Heart left ventricle (tissue), 16 donors: Measurements from ENCODE around the gene SCAF1. TPM values are rescaled to one million over a fixed set of nuclear protein-coding genes. Genes with fewer than 3 reads are reported as not detected.

Experiments used
- ATAC-seq, 4 donors: fragments of 200-7000 bp; cut with Tn5 transposase; one replicate each; pipeline ENCODE4 v1.9.1; 2020 to 2022; ENCODE audit warnings: moderate library complexity in 4 of 4, mild to moderate bottlenecking in 3 of 4, moderate number of reproducible peaks in 1 of 4
- DNase-seq, 5 donors: peaks; one replicate each; pipeline ENCODE4 v3.0.0-alpha.2; 2020
- H3K27ac ChIP-seq, 12 donors: fragments of 200-600 bp; sonication (generic) in 4 of 12; one replicate each; pipeline versions ENCODE4 v1.5.0 to v1.8.0; 2016 to 2022; ENCODE audit warnings: mild to moderate bottlenecking in 2 of 12
- H3K27me3 ChIP-seq, 9 donors: fragments of 200-600 bp; sonication (generic) in 2 of 9; one replicate each; pipeline versions ENCODE4 v1.5.1 to v1.8.0; 2016 to 2022; ENCODE audit warnings: mild to moderate bottlenecking in 3 of 9
- H3K36me3 ChIP-seq, 9 donors: fragments of 200-600 bp; sonication (generic) in 2 of 9; one replicate each; pipeline versions ENCODE4 v1.5.0 to v1.8.0; 2018 to 2022; ENCODE audit warnings: mild to moderate bottlenecking in 2 of 9
- H3K4me1 ChIP-seq, 12 donors: fragments of 200-600 bp; sonication (generic) in 4 of 12; one replicate each; pipeline versions ENCODE4 v1.5.0 to v1.8.0; 2016 to 2022; ENCODE audit warnings: mild to moderate bottlenecking in 3 of 12
- H3K4me3 ChIP-seq, 12 donors: fragments of 200-600 bp; sonication (generic) in 4 of 12; one replicate each; pipeline versions ENCODE4 v1.5.0 to v1.8.0; 2017 to 2022; ENCODE audit warnings: mild to moderate bottlenecking in 9 of 12, moderate library complexity in 4 of 12
- H3K9me3 ChIP-seq, 12 donors: fragments of 200-600 bp; sonication (generic) in 4 of 12; one replicate each; pipeline versions ENCODE4 v1.5.0 to v1.8.0; 2016 to 2022; ENCODE audit warnings: mild to moderate bottlenecking in 1 of 12
- POLR2A ChIP-seq, 2 donors: fragments of 450-650 bp; IDR thresholded peaks; one replicate each; pipeline ENCODE4 v1.6.1; 2017; ENCODE audit warnings: antibody characterized with exemption in 2 of 2, mild to moderate bottlenecking in 2 of 2, moderate library complexity in 2 of 2
- WGBS, 4 donors: extraction: QIAGEN DNeasy Blood & Tissue Kit in 2 of 4; methylation state at CpG; one replicate each; pipeline versions ENCODE4 v1.1.5 to v1.1.7; 2013 to 2018; 5-methylcytosine and 5-hydroxymethylcytosine counted together
- intact Hi-C, 10 donors: fragments of 100-400 bp; cut with DNase I; formaldehyde crosslinking; loops; one replicate each; pipeline versions ENCODE4 v1.11.1 to v1.14.2; 2022
- polyA plus RNA-seq, 2 donors: library from polyadenylated mRNA; stranded (reverse); fragments of 200-250 nt; gene quantifications; one replicate each; pipeline ENCODE4 v1.2.3, GENCODE V29; 2013
- total RNA-seq, 9 donors: library from RNA; depleted of rRNA in 2 of 9; stranded (reverse); fragments of >200 nt in 2 of 9; fragmentation: NEBNext Ultra II Directional in 3 of 9; extraction: Animal tissue kit (Norgen Biotek cat#: 25700) in 3 of 9; gene quantifications; one replicate each; pipeline versions ENCODE4 v1.1.0 to v1.2.4, GENCODE V29; 2016 to 2023
- TF ChIP-seq, protein P1 (sequence below), 12 donors: fragments of 200-600 bp; sonication (generic) in 4 of 12; IDR thresholded peaks; one replicate each; pipeline versions ENCODE4 v1.5.0 to v1.8.0; 2018 to 2022; ENCODE audit warnings: antibody characterized with exemption in 12 of 12, mild to moderate bottlenecking in 5 of 12
- donor health status: ischemic (EF 13 %, LVEDD 7.1; RV severe dilation, severe dysfunction).
- donor health status: healthy with polysubstance abuse.
- donor health status: DM: no; HTN: yes; CAD: no.
- donor health status: DM: no; HTN: no; CAD: no.
- donor health status: ischemic (EF 25% LVEDD 6.9; RV normal size, moderate dysfunction).
- donor health status: ischemic (EF 25% LVEDD 5.7; RV mildly dilated, moderate dysfunction).
- donor health status: healthy.
- donor health status: DM: yes; HTN: yes; CAD: no.
- donor health status: ischemic (EF 35%, LVEDD 5.7; RV mildly dilated, moderate dysfunction).
- donor health status: nonischemic (EF 11% LVEDD 7.7; RV severe dilation, severe dysfunction).
- donor health status: DM: yes; HTN: yes; CAD: no.
- donor health status: PGD.
- donor health status: ischemic (EF 29% LVEDD 5.4; RV normal size, mild dysfunction).
- donor health status: nonischemic (EF 23%, LVEDD 6.1; RV moderate dilation, normal function).

SCAF1 gene
- total and polyA plus RNA-seq, 11 donors = 24.5 to 52.8 (median 44.0) TPM

DNA sequence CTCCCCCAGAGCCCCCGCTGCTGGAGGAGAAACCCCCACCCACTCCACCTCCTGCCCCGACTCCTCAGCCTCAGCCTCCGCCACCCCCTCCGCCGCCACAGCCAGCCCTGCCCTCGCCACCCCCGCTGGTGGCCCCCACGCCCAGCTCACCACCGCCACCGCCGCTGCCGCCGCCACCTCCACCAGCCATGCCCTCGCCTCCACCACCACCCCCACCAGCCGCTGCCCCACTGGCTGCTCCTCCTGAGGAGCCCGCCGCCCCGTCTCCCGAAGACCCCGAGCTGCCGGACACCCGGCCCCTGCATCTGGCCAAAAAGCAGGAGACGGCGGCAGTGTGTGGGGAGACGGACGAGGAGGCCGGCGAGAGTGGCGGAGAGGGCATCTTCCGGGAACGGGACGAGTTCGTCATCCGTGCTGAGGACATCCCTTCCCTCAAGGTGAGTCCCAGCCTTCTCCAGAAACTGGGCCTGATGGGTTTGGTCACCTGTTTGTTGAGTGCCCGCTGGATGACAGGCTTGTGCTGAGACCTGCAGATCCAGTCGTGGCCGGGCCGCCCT lies 40.4 kb upstream of the SCAF1 start:
- H3K27ac ChIP-seq = no peak overlapping the region
- TF ChIP-seq POLR2A (IDR thresholded peaks at IDR 0.05) = no peak
- TF ChIP-seq, protein P1, sequence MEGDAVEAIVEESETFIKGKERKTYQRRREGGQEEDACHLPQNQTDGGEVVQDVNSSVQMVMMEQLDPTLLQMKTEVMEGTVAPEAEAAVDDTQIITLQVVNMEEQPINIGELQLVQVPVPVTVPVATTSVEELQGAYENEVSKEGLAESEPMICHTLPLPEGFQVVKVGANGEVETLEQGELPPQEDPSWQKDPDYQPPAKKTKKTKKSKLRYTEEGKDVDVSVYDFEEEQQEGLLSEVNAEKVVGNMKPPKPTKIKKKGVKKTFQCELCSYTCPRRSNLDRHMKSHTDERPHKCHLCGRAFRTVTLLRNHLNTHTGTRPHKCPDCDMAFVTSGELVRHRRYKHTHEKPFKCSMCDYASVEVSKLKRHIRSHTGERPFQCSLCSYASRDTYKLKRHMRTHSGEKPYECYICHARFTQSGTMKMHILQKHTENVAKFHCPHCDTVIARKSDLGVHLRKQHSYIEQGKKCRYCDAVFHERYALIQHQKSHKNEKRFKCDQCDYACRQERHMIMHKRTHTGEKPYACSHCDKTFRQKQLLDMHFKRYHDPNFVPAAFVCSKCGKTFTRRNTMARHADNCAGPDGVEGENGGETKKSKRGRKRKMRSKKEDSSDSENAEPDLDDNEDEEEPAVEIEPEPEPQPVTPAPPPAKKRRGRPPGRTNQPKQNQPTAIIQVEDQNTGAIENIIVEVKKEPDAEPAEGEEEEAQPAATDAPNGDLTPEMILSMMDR (IDR thresholded peaks at IDR 0.05) = no peak
- H3K36me3 ChIP-seq = peaks cover 0 to 94% (median 91%) of the 10 kb centered on the region in 9 donors
- peaks cover 0 to 6% (median 0%) of the 10 kb centered on the region in 12 donors for H3K4me1 ChIP-seq
- ATAC-seq (no peak), DNase-seq (peak in 1 of 5 donors; percentile 53)
- no peaks in the 10 kb centered on the region for H3K9me3 ChIP-seq
- H3K4me3 ChIP-seq = no peak overlapping the region
- 91 to 96% (median 94%) methylated on average over 24 to 38 of the region's 38 CpGs for WGBS, 4 donors
- intact Hi-C loops = no loop called here
- H3K27me3 ChIP-seq = no peaks in the 10 kb centered on the region

GRCh38 chr19:49602806-49603205 lies 39.2 kb upstream of the SCAF1 start:
- 96 to 100% (median 97%) methylated on average over 2 of the region's 2 CpGs for WGBS, 4 donors
- H3K36me3 ChIP-seq = peaks cover 0 to 96% (median 91%) of the 10 kb centered on the region in 9 donors
- DNase-seq = no peak
- no peak overlapping the region for H3K4me3 ChIP-seq
- no peak for ATAC-seq
- intact Hi-C loops = no loop called here
- TF ChIP-seq, protein P1 (IDR thresholded peaks at IDR 0.05) = no peak
- TF ChIP-seq POLR2A (IDR thresholded peaks at IDR 0.05) = no peak
- no peak overlapping the region for H3K27ac ChIP-seq
- no peaks in the 10 kb centered on the region for H3K27me3 ChIP-seq
- H3K4me1 ChIP-seq = peaks cover 0 to 6% (median 0%) of the 10 kb centered on the region in 12 donors
- H3K9me3 ChIP-seq = no peaks in the 10 kb centered on the region

DNA sequence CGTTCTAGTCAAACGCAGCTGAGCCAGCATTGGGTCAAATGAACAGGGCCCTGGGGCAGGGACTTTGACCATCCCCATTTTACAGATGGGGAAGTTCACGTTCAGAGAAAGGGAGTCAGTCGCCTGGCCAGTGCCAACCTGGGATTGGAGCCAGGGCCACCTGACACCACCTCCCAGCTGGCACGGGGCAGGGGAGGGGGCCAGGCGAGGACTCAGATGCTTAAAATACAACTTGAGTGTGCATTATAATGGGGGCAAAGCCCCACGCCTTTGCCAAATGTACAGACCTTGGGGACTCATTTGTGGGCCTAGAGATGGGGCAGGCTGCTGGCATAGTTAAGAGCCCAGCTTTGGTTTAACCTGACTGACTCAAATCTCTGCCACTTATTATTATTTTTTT lies 36.4 kb upstream of the SCAF1 start:
- Histone ChIP-seq H3K4me1 (peaks cover 0 to 6% (median 0%) of the 10 kb centered on the region in 12 donors), H3K9me3 (no peaks in the 10 kb centered on the region), H3K4me3 (no peak overlapping the region), H3K27ac (no peak overlapping the region), H3K27me3 (no peaks in the 10 kb centered on the region), H3K36me3 (peaks cover 0 to 93% (median 87%) of the 10 kb centered on the region in 9 donors)
- ATAC-seq (no peak), DNase-seq (no peak)
- WGBS, 4 donors = 70 to 80% (median 72%) methylated on average over 7 of the region's 7 CpGs
- TF ChIP-seq, protein P1 (IDR thresholded peaks at IDR 0.05) = no peak
- TF ChIP-seq POLR2A (IDR thresholded peaks at IDR 0.05) = no peak
- intact Hi-C loops = no loop called here

DNA sequence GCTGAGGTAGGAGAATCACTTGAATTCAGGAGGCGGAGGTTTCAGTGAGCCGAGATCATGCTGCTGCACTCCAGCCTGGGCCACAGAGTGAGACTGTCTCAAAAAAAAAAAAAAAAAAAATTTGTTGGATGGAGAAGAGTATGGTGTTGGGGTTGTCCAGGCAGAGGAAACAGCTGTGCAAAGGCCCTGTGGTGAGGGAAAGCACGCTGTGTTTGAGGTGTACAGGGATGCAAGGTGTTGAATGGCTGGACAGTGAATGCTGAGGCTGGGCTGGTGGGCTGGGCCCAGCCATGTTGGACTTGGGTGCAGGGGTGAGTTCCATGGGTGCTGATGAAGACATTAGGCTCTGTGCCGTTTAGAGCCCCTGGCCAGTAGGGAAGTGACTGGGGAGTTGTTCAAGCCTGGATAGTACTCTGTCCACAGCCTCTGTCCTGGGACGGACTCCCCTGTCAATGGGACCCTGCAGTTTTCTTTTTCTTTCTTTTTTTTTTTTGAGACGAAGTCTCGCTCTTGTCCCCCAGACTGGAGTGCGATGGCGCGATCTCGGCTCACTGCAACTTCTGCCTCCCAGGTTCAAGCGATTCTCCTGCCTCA lies 32.4 kb upstream of the SCAF1 start:
- Histone ChIP-seq H3K4me3 (no peak overlapping the region), H3K27ac (no peak overlapping the region), H3K9me3 (no peaks in the 10 kb centered on the region), H3K36me3 (peaks cover 0 to 75% (median 63%) of the 10 kb centered on the region in 9 donors), H3K27me3 (no peaks in the 10 kb centered on the region), H3K4me1 (peaks cover 0 to 17% (median 2%) of the 10 kb centered on the region in 12 donors)
- TF ChIP-seq, protein P1 (IDR thresholded peaks at IDR 0.05) = no peak
- TF ChIP-seq POLR2A (IDR thresholded peaks at IDR 0.05) = no peak
- intact Hi-C loops = no loop called here
- 95 to 97% (median 97%) methylated on average over 12 of the region's 12 CpGs for WGBS, 4 donors
- ATAC-seq (no peak), DNase-seq (no peak)
